Gastrocnemius medialis (tissue), 4 donors: ENCODE data around the gene WNK2.

Experiments used
- CTCF ChIP-seq, 5 experiments: fragments of 450-650 bp in 3 of 5; fragments of 200-600 bp in 2 of 5; sonication (generic) in 2 of 5; IDR thresholded peaks in 4 of 5; conservative IDR thresholded peaks in 1 of 5; 1 replicate in 4 of 5; 2 replicates in 1 of 5; pipeline ENCODE4 v1.5.1; 2016 to 2019; ENCODE audit warnings: antibody characterized with exemption in 5 of 5, mild to moderate bottlenecking in 3 of 5, moderate library complexity in 3 of 5
- POLR2A ChIP-seq, 2 donors: fragments of 450-650 bp; IDR thresholded peaks; one replicate each; pipeline ENCODE4 v1.6.1; 2017; ENCODE audit warnings: antibody characterized with exemption in 2 of 2, mild to moderate bottlenecking in 2 of 2, moderate library complexity in 2 of 2

- TF ChIP-seq CTCF (IDR thresholded peaks at IDR 0.05 in 4 of 5, conservative IDR thresholded peaks at IDR 0.05 in 1 of 5) (no peak), POLR2A (IDR thresholded peaks at IDR 0.05) (no peak)
Observed at GRCh38 chr9:93194221-93194625, 10.3 kb downstream of the WNK2 start.
